ENCODE data around the gene ASTN2.
A peak's percentile ranks its signal among the peaks of the same experiment; 100 is the strongest.

ASTN2 gene

GRCh38 chr9:116674210-116674980 lies 740.5 kb downstream of the ASTN2 start:
- DNase-seq (ENCODE audit: low read depth, low spot score): no peak

GRCh38 chr9:116673375-116673774 lies 741.5 kb downstream of the ASTN2 start:
- DNase-seq (ENCODE audit: low read depth, low spot score): no peak

- no peak for DNase-seq (ENCODE audit: low read depth, low spot score)
These were observed 743.3 kb downstream of the ASTN2 start for GRCh38 chr9:116671605-116672004.

- DNase-seq (ENCODE audit: low read depth, low spot score): no peak
These were observed 745.7 kb downstream of the ASTN2 start for GRCh38 chr9:116668970-116669695.

- DNase-seq (ENCODE audit: low read depth, low spot score): no peak
These were observed 751.3 kb downstream of the ASTN2 start for GRCh38 chr9:116663581-116663980.

GRCh38 chr9:116662646-116663310 lies 752.1 kb downstream of the ASTN2 start:
- no peak for DNase-seq (ENCODE audit: low read depth, low spot score)

GRCh38 chr9:116661037-116661954 lies 753.6 kb downstream of the ASTN2 start:
- DNase-seq (ENCODE audit: low read depth, low spot score): peak; percentile 55

- no peak for DNase-seq (ENCODE audit: low read depth, low spot score)
These were observed 756.6 kb downstream of the ASTN2 start for GRCh38 chr9:116658265-116658664.

- no peak for DNase-seq (ENCODE audit: low read depth, low spot score)
These were observed 757.9 kb downstream of the ASTN2 start for GRCh38 chr9:116656977-116657376.

GRCh38 chr9:116656501-116656971 lies 758.3 kb downstream of the ASTN2 start:
- no peak for DNase-seq (ENCODE audit: low read depth, low spot score)

- no peak for DNase-seq (ENCODE audit: low read depth, low spot score)
These were observed 760.9 kb downstream of the ASTN2 start for GRCh38 chr9:116654059-116654355.

GRCh38 chr9:116653348-116654058 lies 761.4 kb downstream of the ASTN2 start:
- DNase-seq (ENCODE audit: low read depth, low spot score): peak; percentile 61

- DNase-seq (ENCODE audit: low read depth, low spot score): no peak
These were observed 767.4 kb downstream of the ASTN2 start for GRCh38 chr9:116647515-116647809.

GRCh38 chr9:116646661-116647514 lies 768.0 kb downstream of the ASTN2 start:
- peak; percentile 22 for DNase-seq (ENCODE audit: low read depth, low spot score)

- no peak for DNase-seq (ENCODE audit: low read depth, low spot score)
These were observed 770.7 kb downstream of the ASTN2 start for GRCh38 chr9:116644091-116644688.

GRCh38 chr9:116643691-116644090 lies 771.2 kb downstream of the ASTN2 start:
- no peak for DNase-seq (ENCODE audit: low read depth, low spot score)

GRCh38 chr9:116641292-116642059 lies 773.4 kb downstream of the ASTN2 start:
- DNase-seq (ENCODE audit: low read depth, low spot score): no peak

GRCh38 chr9:116639251-116639741 lies 775.6 kb downstream of the ASTN2 start:
- no peak for DNase-seq (ENCODE audit: low read depth, low spot score)

- DNase-seq (ENCODE audit: low read depth, low spot score): no peak
These were observed 778.9 kb downstream of the ASTN2 start for GRCh38 chr9:116635908-116636307.

Data from ELF-1 (cell line).